Adipocyte (in vitro differentiated cells): ENCODE results near the gene ALKBH3.

Source experiments
- DNase-seq: peaks from one replicate; pipeline ENCODE4 v3.0.0-alpha.2; 2015; ENCODE audit warnings: low read depth
- H3K27me3 ChIP-seq: replicated peaks from 2 replicates; pipeline ENCODE4 v1.7.0; 2013; ENCODE audit warnings: mild to moderate bottlenecking, low read length, moderate library complexity; ENCODE audit not compliant: control insufficient read depth, insufficient read depth
- H3K36me3 ChIP-seq: 2 replicates; pipeline ENCODE4 v1.7.0; 2013; ENCODE audit warnings: low read length, mild to moderate bottlenecking, moderate library complexity; ENCODE audit not compliant: control insufficient read depth, insufficient read depth, severe bottlenecking
- H3K4me1 ChIP-seq: 2 replicates; pipeline ENCODE4 v1.7.0; 2013; ENCODE audit warnings: mild to moderate bottlenecking, low read length, moderate library complexity; ENCODE audit not compliant: control insufficient read depth, insufficient read depth
- H3K4me3 ChIP-seq: 2 replicates; pipeline ENCODE4 v1.7.0; 2013; ENCODE audit warnings: mild to moderate bottlenecking, low read length, moderate library complexity
- H3K9ac ChIP-seq: 2 replicates; pipeline ENCODE4 v1.7.0; 2013; ENCODE audit warnings: mild to moderate bottlenecking, low read length, moderate library complexity
- H3K9me3 ChIP-seq: 2 replicates; pipeline ENCODE4 v1.7.0; 2013; ENCODE audit warnings: mild to moderate bottlenecking, low read length, moderate library complexity; ENCODE audit not compliant: control insufficient read depth

The ALKBH3 gene

DNA sequence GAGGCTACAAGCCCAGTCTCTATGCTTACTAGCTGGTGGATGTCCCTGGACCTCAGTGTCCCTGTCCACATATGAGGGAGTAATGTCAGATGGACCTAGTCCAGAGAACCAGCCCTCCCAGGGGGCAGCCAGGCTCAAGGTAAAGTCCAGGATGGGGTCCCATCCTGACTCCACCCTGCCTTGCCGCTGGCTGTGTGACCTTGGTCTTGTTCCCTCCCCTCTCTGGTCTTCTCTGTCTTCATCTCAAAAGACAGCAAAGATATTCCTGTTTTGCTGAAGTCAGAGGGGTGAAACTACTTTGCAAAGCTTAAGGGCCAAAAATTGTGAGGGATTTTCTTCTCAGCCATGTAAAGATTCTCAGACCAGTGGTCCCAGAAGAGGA lies 52.6 kb downstream of the ALKBH3 start:
- H3K4me1 ChIP-seq: peaks cover 25% of the 10 kb centered on the region
- DNase-seq: no peak
- H3K9me3 ChIP-seq: no peaks in the 10 kb centered on the region
- no peaks in the 10 kb centered on the region for H3K36me3 ChIP-seq
- H3K4me3 ChIP-seq: no peak overlapping the region
- H3K27me3 ChIP-seq: no peaks in the 10 kb centered on the region
- no peak overlapping the region for H3K9ac ChIP-seq

DNA sequence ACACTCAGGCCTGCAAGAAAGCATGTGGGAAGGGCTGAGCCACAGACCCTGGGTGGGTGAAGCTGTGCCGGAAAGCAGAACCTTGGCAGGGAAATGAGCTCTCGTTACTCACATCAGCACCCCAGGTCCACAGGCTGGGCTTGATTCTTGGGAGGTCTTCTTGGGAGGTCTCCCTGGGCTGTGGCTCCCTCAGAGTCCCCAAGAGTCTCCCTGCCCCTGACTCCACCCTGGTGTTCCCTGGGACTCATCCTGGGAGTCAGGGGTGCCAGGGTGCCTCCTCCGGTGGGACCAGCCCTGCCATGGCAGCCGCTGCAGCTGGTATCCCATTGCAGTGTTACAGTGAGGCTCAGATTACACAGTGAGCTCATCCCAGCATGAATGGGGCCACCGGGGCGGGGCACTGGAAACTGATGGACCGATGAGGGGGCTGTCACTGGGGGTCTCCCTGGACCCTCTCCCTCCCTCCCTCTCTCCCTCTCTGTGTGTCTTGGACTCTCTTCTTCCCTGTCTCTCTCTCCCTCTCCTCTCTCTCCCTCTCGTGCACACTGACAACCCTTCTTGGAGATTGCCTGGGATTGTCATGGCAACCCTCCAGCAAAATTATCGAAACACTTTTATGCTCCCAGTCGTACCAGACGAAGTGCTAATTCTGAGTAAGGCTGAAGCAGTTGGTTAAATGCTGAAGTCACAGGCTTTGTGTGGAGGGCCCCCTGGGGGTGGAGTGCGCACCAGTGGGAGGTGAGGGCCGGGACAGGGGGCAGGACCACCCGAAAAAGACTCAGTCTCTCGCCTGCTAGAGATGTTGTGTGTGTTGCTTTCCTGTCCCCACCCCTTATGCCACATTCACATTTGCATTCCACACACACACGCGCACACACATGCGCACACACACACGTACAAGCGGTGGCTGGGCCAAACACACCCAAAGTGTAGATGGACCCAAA lies 53.2 kb downstream of the ALKBH3 start:
- H3K9ac ChIP-seq: no peak overlapping the region
- peaks cover 27% of the 10 kb centered on the region for H3K4me1 ChIP-seq
- H3K9me3 ChIP-seq: no peaks in the 10 kb centered on the region
- H3K4me3 ChIP-seq: no peak overlapping the region
- no peaks in the 10 kb centered on the region for H3K36me3 ChIP-seq
- H3K27me3 ChIP-seq: no peaks in the 10 kb centered on the region
- DNase-seq: peak; percentile 48

DNA sequence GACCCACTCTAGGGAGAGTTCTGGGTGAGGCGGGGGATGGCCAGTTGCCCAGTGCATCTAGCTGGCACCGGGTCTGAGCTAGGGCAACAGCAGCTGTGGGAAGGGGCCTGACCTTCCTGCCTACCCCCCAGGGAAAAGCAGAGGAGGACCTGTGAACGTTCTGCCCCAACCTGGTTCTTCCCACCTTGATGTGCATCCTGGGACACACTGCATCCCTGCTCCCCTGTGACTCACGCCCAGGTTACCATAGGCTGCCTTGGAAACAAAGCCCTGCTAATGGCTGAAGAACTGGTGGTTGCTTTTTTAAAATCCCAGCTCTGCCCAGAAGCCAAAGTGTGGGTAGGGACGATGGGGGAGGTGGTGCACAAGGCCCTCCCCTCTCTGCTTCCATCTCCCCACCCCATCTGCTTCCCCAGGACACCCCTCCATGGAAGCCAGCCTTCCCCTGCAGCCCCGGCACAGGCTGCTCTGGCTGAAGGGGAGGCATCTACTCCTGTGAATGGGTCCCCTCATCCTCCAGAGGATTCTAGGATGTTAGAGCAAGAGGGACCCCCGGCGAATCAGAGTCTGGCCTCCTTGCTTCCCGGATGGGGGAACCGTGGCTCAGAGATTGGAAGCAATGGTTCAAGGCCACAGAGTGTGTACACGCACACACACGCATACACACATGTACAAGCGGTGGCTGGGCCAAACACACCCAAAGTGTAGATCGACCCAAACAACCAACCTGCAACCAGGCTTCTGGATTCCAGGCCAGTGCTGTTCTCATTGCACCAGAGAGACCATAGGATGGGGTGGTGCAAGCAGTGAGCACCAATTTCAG lies 54.2 kb downstream of the ALKBH3 start:
- Histone ChIP-seq H3K36me3 (no peaks in the 10 kb centered on the region), H3K4me1 (peaks cover 27% of the 10 kb centered on the region), H3K27me3 (no peaks in the 10 kb centered on the region), H3K4me3 (no peak overlapping the region), H3K9ac (no peak overlapping the region), H3K9me3 (no peaks in the 10 kb centered on the region)
- DNase-seq: no peak

DNA sequence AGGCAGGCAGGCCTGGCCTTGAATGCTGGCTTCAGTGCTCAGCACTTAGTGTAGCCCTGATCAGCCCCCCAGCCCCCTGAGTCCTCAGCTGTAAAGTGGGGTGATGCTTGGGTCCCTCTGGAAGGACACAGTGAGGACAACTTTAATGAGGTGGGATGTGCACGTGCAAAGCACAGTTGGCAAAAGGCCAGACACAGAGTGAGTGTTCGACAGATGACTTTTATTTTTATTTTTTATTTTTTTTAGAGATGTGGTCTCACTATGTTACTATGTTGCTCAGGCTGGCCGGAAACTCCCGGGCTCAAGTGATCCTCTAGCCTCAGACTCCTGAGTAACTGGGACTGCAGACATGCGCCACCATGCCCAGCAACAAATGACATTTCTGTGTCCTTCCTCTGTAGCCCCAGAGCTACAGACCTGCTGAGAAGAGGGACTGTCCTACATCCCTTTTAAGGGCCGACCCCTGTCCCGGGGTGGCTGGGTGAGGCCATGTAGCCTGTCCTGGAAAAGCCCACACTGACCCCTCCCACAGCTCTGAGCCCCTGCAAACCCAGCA lies 54.9 kb downstream of the ALKBH3 start:
- Histone ChIP-seq H3K9me3 (no peaks in the 10 kb centered on the region), H3K36me3 (no peaks in the 10 kb centered on the region), H3K4me3 (no peak overlapping the region), H3K9ac (no peak overlapping the region), H3K27me3 (no peaks in the 10 kb centered on the region), H3K4me1 (peaks cover 27% of the 10 kb centered on the region)
- no peak for DNase-seq

DNA sequence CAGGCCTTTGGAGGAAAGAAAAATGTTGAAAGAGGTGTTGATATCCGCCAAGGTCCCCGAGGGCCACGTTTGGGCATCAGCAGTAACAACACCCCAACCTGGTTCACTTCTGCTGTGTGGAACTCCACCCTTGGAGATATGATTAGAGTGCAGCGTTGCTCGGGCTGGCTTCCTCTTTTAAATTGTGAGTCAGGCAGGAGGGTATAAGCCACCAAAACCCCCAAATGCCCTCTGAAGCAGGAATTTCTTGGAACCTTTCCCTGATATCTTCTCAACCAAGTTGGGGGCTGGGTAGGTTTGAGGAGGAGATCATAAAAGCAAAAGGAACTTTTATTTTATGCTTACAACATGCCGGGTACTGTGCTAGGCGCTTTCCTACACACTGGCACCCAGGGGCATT lies 55.4 kb downstream of the ALKBH3 start:
- no peak for DNase-seq
- peaks cover 27% of the 10 kb centered on the region for H3K4me1 ChIP-seq
- no peak overlapping the region for H3K4me3 ChIP-seq
- no peak overlapping the region for H3K9ac ChIP-seq
- no peaks in the 10 kb centered on the region for H3K27me3 ChIP-seq
- H3K9me3 ChIP-seq: no peaks in the 10 kb centered on the region
- H3K36me3 ChIP-seq: no peaks in the 10 kb centered on the region

DNA sequence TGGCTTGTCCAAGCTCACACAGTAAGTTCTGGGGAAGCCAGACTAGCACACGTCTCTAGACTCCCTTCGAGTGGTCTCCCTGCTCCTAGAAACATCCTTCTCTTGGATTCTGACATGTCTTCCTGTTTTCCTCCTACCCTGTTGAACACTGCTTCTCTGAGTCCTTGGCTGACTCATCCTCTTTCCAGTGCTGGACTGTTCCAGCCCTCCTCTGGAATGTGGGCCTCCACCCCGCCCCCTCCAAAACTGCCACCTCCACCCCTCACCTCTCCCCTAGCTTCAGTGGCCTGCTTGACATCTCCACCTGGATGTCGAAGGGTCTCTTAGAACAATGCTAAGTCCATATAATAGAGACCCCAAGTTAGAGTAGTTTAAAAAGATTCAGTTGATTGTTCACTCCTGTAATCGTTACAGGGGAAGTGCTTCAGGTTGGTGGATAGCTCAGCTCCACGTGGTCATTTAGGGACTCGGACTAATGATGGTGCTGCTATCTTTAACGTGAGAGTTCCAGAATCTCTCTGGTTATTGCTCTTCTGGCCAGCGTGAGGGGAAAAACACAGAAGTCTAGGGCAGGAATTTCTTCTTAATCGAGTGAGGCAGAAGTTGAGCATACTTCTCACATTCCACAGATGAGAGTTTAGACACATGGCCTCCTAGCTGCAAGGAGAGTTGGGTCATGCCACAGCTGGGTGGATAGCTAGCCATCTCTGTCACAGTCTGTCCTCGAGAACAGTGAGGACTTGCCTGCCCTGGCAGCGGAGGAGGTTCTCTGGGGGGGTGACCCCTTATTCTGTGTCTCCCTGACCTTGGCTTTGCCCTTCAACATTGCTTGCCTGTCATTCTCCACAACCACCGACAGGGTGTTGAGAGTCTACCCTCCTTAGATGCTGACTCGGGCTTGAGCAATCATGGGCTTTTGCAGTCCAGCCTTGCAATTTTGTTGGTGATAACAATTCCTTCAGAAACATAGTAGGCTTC lies 57.1 kb downstream of the ALKBH3 start:
- Histone ChIP-seq H3K4me1 (peaks cover 27% of the 10 kb centered on the region), H3K9ac (peak overlapping the region; percentile 12), H3K4me3 (no peak overlapping the region), H3K27me3 (no peaks in the 10 kb centered on the region), H3K36me3 (no peaks in the 10 kb centered on the region), H3K9me3 (no peaks in the 10 kb centered on the region)
- peak; percentile 32 for DNase-seq

DNA sequence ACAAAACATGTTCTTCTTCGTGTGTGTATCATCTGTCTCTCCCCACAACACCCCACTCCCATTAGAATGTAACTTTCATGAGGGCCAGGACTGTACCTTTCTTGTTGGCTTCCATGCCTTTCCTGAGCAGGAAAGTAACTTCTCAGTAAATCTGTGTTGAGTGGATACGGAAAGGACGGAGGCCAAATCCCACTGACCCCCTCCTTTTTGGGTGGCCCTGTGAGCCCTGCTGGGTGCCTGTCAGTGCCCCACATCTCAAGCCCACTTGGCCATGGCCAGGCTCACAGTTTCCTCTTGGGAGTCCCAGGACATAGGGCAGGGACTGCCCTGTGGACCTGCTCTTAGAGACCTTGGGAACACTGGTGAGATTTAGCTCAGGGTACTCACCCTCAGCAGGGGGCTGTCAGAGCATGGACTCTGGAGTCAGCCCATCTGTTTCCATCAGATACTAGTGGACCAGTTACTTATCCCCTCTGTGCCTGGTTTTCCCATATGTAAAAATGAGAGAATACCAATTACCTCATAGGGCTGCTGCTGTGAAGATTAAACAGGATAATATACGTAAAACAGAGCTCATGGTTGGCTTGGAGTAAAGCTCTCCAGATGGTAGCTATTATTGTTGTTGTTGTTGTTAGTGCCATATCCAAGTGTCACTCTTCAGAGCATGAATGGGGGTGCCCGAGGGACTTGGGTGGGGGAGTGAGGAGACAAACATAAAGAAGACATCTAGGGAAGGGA lies 60.8 kb downstream of the ALKBH3 start:
- H3K27me3 ChIP-seq: no peaks in the 10 kb centered on the region

DNA sequence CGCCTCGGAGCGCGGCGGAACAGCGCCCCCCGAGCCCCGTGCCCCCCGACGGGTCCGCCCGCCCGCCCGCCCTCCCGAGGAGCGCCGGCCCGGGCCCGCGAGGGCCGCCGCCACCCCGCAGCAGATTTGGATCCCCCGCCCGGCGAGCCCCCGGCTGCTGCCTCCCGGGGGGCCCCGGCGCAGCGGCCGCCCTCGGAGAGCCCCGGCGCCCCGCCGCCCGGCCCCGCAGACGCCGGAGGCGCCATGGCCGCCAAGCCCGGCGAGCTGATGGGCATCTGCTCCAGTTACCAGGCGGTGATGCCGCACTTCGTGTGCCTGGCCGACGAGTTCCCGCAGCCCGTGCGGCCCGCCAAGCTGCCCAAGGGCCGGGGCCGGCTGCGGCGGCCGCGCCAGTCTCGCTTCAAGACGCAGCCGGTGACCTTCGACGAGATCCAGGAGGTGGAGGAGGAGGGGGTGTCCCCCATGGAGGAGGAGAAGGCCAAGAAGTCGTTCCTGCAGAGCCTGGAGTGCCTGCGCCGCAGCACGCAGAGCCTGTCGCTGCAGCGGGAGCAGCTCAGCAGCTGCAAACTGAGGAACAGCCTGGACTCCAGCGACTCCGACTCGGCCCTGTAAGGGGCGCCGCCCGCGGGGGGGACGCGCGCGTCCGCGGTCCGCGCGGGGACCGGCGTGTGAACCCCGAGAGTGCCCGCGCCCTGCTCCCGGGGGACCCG lies 62.2 kb downstream of the ALKBH3 start:
- Histone ChIP-seq H3K36me3 (no peaks in the 10 kb centered on the region), H3K4me3 (peak overlapping the region; percentile 84), H3K27me3 (no peaks in the 10 kb centered on the region), H3K9me3 (no peaks in the 10 kb centered on the region), H3K4me1 (peaks cover 6% of the 10 kb centered on the region), H3K9ac (peak overlapping the region; percentile 84)
- DNase-seq: peak; percentile 55

More for the DNA sequence above, 60.8 kb downstream of the ALKBH3 start:
- Histone ChIP-seq H3K9me3 (no peaks in the 10 kb centered on the region), H3K9ac (peak overlapping the region; percentile 63), H3K4me1 (peaks cover 17% of the 10 kb centered on the region), H3K4me3 (peak overlapping the region; percentile 75), H3K36me3 (no peaks in the 10 kb centered on the region)
- DNase-seq: peak; percentile 23

DNA sequence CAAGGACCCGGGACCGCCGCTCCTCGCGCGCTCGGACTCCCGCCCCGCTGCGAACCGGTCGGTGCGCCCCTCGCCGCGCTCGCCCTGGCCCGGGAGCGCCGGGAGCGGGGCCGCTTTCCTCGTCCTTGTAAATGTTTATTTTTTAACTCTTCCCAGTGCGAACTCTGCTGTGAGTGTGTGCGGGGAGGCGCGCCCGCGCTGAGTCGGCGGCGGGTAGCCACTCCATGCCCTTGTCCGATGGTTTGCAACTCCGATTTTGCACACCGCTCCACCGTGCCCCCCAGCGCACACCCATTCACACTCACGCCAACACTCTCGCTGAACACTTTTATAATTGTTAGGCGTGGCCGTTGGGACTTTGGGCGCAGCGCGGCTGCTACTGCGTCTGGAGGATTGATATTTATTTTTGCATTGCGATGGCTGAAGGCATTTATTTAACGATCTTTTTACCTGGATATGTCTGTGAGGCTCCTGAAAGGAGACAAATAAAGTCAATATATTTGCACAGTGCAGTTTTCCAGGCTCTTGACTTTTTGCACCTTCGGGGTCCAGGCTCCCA lies 62.8 kb downstream of the ALKBH3 start:
- Histone ChIP-seq H3K27me3 (no peaks in the 10 kb centered on the region), H3K4me1 (peaks cover under 1% of the 10 kb centered on the region), H3K4me3 (peak overlapping the region; percentile 84), H3K36me3 (no peaks in the 10 kb centered on the region), H3K9ac (peak overlapping the region; percentile 84), H3K9me3 (no peaks in the 10 kb centered on the region)
- peak; percentile 41 for DNase-seq
